HG03460 (cell line): ENCODE results near the gene MCRIP2.

Experiments used
- ATAC-seq: cut with Tn5 transposase; IDR thresholded peaks from one replicate; pipeline ENCODE4 v1.9.1; 2021; ENCODE audit not compliant: unreplicated experiment

Gene MCRIP2

DNA sequence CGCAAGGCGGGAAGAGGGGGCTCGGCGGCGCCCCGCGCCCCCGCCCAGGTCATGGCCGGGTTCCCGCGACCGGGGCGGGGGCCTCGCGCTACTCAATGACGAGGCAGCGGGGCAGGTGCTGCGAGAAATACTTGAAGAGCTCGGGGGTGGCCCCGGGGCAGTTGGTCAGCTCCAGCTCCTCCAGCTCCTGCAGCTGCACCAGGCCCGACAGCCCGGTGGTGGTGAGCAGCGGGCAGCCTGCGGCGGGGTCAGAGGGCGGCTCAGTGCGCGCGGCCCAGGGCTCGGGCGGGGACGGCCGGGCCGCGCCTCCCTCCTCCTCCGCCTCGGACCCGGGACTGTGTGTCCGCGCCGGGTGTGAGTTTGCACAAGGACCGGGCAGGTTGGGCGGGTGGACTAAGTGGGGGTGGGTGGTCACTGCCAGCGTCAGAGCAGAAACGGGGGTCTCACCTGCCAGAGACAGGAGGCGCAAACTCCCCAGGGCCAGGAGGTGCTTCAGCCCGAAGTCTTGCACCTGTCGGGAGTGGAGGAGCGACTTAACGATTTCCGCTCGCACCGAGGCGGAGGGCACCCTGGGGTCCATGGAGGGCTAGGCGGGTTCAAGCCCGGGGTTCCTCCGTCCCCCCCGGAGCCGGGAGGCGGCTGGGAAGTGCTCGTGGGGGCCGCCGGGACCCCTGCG is 52.7 kb downstream of the MCRIP2 start:
- no peak for ATAC-seq

DNA sequence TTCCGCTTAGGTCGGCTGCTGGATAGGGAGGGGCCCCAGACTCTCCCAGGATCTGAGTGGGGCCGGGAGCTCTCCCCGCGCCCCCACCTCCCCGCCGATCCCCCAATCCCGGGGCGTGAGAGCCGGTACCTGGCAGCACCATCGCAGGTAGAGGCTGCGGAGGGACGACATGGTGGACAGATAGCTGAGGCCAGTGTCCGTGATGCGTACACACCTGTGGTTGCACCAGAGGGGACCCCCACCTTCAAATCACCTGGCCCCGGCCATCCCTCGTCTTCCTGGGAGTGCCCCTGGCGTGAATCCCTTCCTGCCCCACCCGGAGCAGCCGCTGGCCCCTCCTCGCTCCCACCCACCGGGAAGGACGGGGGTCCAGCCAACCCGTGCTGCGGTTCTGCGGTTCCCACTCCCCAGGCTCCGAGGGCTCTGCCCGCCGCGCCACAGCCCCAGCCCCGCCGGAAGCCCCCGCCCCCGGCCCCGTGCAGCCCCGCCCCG is 53.3 kb downstream of the MCRIP2 start:
- ATAC-seq = no peak

- ATAC-seq = no peak
Observed at GRCh38 chr16:695355-696089, 53.9 kb downstream of the MCRIP2 start.
